Measurements from ENCODE around the gene KLHL22. TPM values are rescaled to one million over a fixed set of nuclear protein-coding genes. Genes with fewer than 3 reads are reported as not detected.

The KLHL22 gene
- total RNA-seq, 2 experiments from 2014 or later = 27.5 to 31.7 TPM

DNA sequence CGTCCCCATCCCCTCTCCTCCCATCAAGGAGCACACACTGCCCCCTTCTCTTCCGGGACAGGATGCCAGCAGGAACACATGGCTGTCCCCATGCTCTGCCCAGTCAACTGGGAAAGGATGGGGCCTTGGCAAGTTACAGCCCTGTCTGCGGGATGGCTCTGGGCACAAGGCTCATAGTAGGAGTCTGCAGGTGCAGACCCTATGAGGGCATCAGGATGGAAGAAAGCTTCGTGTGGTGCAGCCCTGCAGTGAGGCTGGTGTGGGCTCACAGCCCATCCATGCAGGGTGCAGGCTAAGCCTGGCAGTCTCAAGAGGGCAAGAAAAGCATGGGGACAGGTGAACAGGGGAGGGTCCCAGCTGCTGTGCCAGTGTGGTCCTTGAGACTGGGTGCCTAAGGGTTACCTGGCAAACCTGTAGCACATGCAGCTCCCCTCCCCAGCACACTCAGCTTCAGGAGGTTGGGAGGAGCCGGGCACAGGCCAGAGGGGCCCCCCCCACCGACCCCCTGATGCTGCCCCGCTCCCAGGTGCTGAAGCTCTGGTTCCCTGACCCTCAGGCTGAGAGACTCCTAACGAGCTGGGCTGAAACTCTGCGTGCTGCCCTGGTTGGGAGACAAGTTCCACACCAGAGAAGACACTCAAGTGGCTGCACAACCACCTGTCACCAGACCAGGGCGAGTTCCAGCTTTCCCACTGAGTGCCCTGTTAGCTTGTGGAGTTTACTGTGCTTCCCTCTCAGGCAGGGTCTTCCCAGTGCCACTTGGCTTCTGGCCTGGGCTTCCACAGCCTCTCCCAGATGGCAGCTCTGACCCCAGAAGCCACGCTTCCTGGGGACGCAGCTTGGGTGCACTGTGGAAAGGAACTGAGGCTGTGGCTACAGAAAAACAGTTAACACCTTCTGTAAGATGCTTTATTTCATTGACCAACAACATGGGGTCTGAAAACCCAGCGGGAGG is 54.7 kb downstream of the KLHL22 start:
- Mint-ChIP-seq H3K27ac (no peak overlapping the region), H3K9me3 (ENCODE audit: low read depth) (no peaks in the 10 kb centered on the region), H3K4me3 (no peak overlapping the region), H3K4me1 (peaks cover 7% of the 10 kb centered on the region), H3K27me3 (peaks cover 23% of the 10 kb centered on the region), H3K36me3 (peaks cover 2% of the 10 kb centered on the region)
- DNase-seq (no peak), ATAC-seq (no peak)
- CTCF ChIA-PET = interaction anchor here (0.9 to 1.4 kb wide), 3 partner anchors 10 to 22 kb away, joined by 3 to 4 read pairs (median 3); no protein-coding TSS in a partner anchor

DNA sequence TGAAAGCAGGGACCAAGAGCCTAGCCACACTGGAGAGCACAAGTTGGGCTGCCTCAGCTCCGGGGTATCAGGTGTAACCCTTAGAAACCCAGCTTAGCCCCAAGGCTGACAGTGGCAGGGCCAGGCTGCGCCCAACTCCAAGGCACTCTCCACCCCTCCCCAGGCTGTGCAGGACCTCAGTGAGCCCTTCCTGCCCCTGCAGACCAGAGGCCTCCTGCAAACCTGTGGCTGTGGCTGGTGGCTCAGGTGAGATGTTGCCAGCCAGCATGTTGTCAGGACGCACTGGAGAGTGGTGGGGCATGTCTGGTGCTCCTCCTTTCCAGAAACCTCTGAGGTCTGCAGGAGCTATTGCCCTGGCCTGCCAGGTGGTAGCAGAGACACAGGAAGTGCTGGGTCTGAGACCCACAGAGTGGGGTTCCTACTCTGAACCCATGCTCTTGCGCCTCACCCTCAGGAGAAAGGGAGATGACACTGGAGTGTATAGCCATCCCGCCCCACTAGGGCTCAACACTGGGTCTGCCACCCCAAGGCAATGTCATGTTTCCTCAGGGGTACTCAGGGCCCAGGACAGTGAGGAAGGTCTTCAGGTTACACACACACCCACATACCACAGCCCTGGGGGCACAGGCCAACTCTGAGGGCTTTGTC is 55.5 kb downstream of the KLHL22 start:
- Mint-ChIP-seq H3K36me3 (peaks cover 2% of the 10 kb centered on the region), H3K27ac (no peak overlapping the region), H3K27me3 (peaks cover 31% of the 10 kb centered on the region), H3K9me3 (ENCODE audit: low read depth) (no peaks in the 10 kb centered on the region), H3K4me3 (no peak overlapping the region), H3K4me1 (peaks cover 7% of the 10 kb centered on the region)
- CTCF ChIA-PET = no interaction called here
- DNase-seq = no peak
- no peak for ATAC-seq

DNA sequence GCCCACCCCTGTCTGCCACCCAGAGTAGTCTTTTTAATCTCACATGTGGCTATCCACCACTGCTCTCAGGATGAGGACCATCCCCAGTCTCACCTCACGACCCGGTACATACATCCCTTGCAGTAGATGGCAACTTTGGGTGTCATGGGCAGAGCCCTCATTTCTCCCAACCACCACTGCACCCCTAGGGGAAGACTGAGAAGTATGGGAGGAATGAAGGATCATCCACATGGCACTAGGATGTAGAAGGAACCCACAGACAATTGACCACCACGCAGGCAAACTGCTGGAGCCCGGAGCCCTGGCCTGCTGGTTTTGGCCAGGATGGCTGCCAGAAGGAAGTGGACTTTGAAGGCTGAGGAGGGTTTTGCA is 56.1 kb downstream of the KLHL22 start:
- DNase-seq (no peak), ATAC-seq (no peak)
- Mint-ChIP-seq H3K36me3 (no peaks in the 10 kb centered on the region), H3K9me3 (ENCODE audit: low read depth) (no peaks in the 10 kb centered on the region), H3K4me1 (peaks cover 7% of the 10 kb centered on the region), H3K27me3 (peaks cover 36% of the 10 kb centered on the region), H3K4me3 (no peak overlapping the region), H3K27ac (no peak overlapping the region)
- CTCF ChIA-PET = interaction anchor here (1.1 to 2.1 kb wide), 2 partner anchors 17 to 22 kb away, joined by 3 to 8 read pairs; no protein-coding TSS in a partner anchor

DNA sequence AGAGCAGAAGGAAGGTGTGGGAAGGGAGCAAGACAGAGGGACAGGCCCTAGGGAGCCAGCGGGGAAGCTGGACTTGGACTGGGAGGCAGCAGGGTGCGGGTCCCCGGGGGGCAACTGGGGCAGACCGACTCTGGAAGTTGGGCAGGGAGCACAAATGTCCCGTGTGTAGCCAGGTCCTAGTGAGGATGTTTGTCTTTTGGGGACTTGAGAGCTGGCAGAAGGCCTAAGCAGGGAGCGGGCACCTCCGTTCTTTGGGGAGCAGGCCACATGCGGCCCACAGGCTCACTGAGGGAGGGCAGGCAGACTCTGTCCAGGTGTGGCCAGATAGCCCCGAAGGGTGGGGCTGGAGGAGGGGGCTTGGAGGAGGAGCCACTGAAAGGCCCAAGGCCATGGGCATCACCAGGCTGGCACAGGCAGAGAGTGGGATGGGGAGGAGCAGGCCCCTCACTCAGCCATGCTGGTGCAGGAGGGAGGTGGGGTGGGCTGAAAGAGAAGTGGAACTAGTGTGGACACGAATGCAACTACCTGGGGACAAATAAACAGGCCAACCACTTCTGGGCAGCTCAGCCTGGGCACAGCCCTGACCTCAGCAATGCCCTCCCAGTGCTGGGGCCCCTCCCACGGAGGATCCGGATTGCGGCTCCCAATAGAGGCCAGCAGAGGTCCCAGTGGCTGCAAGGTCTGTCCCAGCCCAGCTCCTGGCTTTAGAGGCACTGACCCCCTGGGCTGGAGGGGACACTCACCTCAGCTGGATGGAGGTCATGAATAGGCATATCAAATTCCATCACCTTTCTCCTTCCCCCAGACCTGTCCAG is 56.7 kb downstream of the KLHL22 start:
- no peaks in the 10 kb centered on the region for H3K36me3 Mint-ChIP-seq
- CTCF ChIA-PET = interaction anchor here (1.1 to 2.1 kb wide), 2 partner anchors 18 to 21 kb away, joined by 3 to 8 read pairs; no protein-coding TSS in a partner anchor
- no peak overlapping the region for H3K27ac Mint-ChIP-seq
- H3K27me3 Mint-ChIP-seq = peaks cover 43% of the 10 kb centered on the region
- no peak for DNase-seq
- ATAC-seq = no peak
- H3K4me3 Mint-ChIP-seq = no peak overlapping the region
- H3K9me3 Mint-ChIP-seq (ENCODE audit: low read depth) = no peaks in the 10 kb centered on the region
- peaks cover 7% of the 10 kb centered on the region for H3K4me1 Mint-ChIP-seq

DNA sequence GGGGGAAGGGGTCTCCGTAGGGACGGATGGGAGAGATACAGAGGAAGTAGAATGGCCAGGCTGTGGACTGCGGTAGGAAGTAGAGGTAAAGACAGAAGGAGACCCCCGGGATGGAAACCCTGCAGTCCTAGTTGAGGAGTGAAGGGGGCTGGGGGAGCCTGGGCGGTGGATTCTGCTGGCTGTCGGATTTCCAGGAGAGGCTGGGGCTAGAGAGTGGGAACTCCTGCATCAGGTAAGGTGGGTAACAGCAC is 57.2 kb downstream of the KLHL22 start:
- DNase-seq (no peak), ATAC-seq (no peak)
- Mint-ChIP-seq H3K36me3 (no peaks in the 10 kb centered on the region), H3K27ac (no peak overlapping the region), H3K27me3 (peaks cover 45% of the 10 kb centered on the region), H3K4me1 (peaks cover 7% of the 10 kb centered on the region), H3K9me3 (ENCODE audit: low read depth) (no peaks in the 10 kb centered on the region), H3K4me3 (no peak overlapping the region)
- CTCF ChIA-PET = interaction anchor here (2.1 kb wide), 1 partner anchor 18 kb away, joined by 8 read pairs; no protein-coding TSS in a partner anchor

DNA sequence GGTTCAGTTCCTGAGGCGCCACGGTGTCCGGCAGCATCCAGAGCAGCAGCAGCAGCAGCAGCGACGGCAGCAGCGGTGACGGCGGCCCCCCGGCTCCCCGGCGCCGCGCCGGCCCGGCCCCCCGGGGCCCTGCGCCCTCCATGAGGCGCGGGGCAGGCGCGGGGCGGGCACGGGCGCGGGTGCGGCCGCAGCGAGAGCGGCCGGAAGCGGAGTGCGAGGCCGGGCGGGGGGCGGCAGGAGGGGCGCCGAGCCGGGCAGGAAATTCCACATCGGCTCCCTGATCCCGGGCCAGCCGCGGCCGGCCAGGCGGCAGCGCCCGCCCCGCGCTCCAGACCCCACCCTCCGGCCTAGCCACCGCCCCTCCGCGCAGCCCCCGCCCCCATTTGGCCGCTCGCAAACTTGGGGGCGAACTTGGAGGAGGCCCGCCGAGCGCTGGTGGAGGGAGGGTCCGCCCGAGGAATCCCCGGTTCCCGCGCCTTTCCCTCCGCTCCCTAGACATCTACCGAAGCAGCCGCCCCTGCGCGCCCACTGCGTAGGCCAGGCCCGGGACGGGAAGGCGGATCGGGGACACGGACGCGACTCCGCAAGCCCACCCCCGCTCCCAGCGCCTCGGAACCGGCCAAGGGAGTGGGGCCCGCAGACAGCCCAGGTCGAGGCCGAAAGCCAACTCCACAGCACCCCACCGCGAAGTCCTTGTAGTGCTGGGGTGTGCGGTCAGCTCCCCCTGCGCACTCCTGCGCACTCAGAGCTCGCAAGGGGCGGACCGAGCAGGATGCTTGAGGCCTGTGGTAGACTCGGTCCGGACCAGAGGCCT is 57.8 kb downstream of the KLHL22 start, which contains the start of gene SCARF2:
Gene SCARF2, minus strand, starts transcription at position 213 of the 814 bp plus-strand sequence. Its CDS starts 71 bp downstream, at position 142.
- ATAC-seq = peak; percentile 32

DNA sequence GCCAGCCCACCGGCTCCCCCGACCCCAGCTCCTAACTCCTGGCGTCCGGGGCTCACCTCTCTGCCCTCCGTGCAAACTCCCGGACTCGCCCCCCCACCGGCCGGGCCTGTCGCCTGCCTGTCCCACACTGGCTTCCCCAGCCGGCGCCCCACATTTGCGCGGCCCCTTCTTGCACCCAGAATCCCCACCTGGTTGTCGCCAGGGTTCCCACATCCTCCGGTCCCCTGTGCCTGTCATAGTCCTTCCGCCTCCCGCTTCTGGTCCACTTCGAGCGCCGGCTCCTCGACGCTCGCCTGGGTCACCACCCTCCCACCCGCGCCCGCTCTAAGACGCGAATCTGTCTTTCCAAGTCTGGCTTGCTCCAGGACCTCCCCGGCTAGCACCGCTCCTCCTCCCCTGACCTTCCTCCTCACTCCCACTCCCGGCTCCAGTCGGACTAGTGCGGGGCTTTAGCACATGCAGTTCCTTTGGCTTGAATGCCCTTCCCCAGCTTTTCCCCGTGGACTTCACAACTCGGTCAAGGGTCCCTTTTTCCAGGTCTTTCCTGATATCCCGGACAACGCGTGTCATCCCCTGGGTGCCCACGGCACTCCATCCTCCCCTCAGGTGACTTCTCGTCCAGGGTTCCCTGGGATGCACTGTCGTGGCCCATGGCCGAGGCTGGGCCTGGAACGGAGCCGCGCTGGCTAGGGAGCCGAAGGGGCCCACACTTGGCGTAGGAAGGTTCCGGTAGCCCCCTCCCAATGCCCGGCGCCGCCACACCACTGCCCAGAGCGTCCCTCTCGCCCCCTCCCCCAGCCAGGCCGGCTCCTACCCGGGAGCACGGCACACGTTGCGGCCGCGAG is 58.6 kb downstream of the KLHL22 start:
- CTCF ChIA-PET = interaction anchor here (1.0 kb wide), 1 partner anchor 18 kb away, joined by 3 read pairs; no protein-coding TSS in a partner anchor

More for the DNA sequence above, 57.8 kb downstream of the KLHL22 start, which contains the start of gene SCARF2:
- Mint-ChIP-seq H3K9me3 (ENCODE audit: low read depth) (no peaks in the 10 kb centered on the region), H3K27me3 (peaks cover 50% of the 10 kb centered on the region), H3K4me1 (peaks cover 7% of the 10 kb centered on the region), H3K4me3 (peak within 1 kb of the TSS; percentile 30), H3K36me3 (no peaks in the 10 kb centered on the region), H3K27ac (no peak within 1 kb of the TSS)
- DNase-seq = no peak
- CTCF ChIA-PET = interaction anchor here (2.1 kb wide), 1 partner anchor 19 kb away, joined by 8 read pairs; no protein-coding TSS in a partner anchor

DNA sequence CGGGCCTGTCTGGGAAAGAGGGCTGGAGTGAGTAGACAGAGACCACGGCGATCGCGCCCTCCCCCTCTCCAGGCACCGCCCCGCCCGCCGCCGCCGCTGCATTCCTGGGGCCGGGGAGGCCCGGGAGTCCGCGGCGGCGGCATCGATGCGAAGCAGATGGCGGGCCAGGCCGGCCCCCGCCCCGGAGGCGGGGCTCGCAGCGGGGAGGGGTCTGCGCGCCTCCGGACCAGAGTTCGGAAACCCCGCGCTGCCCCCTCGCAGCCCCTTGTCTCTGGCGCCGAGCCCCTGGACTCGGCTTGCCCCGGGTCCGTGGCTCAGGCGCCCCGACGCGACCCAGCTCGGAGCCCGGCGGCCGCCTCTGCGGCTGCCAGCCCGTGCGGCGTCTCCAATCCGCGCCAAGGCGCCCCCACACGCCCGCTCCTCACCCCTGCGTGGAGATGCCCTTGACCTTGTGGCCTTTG is 59.3 kb downstream of the KLHL22 start:
- H3K4me1 Mint-ChIP-seq = peaks cover 9% of the 10 kb centered on the region
- no peaks in the 10 kb centered on the region for H3K36me3 Mint-ChIP-seq
- CTCF ChIA-PET = interaction anchor here (1.0 to 1.2 kb wide), 2 partner anchors 18 to 20 kb away, joined by 3 read pairs; no protein-coding TSS in a partner anchor
- no peak overlapping the region for H3K27ac Mint-ChIP-seq
- DNase-seq (no peak), ATAC-seq (peak; percentile 11)
- H3K27me3 Mint-ChIP-seq = peaks cover 62% of the 10 kb centered on the region
- H3K9me3 Mint-ChIP-seq (ENCODE audit: low read depth) = no peaks in the 10 kb centered on the region
- no peak overlapping the region for H3K4me3 Mint-ChIP-seq

More for the DNA sequence above, 58.6 kb downstream of the KLHL22 start:
- ATAC-seq = peak; percentile 35
- H3K36me3 Mint-ChIP-seq = no peaks in the 10 kb centered on the region
- H3K27ac Mint-ChIP-seq = no peak overlapping the region
- H3K27me3 Mint-ChIP-seq = peaks cover 57% of the 10 kb centered on the region
- H3K4me1 Mint-ChIP-seq = peaks cover 7% of the 10 kb centered on the region
- H3K9me3 Mint-ChIP-seq (ENCODE audit: low read depth) = no peaks in the 10 kb centered on the region
- no peak for DNase-seq
- H3K4me3 Mint-ChIP-seq = peak overlapping the region; percentile 30

DNA sequence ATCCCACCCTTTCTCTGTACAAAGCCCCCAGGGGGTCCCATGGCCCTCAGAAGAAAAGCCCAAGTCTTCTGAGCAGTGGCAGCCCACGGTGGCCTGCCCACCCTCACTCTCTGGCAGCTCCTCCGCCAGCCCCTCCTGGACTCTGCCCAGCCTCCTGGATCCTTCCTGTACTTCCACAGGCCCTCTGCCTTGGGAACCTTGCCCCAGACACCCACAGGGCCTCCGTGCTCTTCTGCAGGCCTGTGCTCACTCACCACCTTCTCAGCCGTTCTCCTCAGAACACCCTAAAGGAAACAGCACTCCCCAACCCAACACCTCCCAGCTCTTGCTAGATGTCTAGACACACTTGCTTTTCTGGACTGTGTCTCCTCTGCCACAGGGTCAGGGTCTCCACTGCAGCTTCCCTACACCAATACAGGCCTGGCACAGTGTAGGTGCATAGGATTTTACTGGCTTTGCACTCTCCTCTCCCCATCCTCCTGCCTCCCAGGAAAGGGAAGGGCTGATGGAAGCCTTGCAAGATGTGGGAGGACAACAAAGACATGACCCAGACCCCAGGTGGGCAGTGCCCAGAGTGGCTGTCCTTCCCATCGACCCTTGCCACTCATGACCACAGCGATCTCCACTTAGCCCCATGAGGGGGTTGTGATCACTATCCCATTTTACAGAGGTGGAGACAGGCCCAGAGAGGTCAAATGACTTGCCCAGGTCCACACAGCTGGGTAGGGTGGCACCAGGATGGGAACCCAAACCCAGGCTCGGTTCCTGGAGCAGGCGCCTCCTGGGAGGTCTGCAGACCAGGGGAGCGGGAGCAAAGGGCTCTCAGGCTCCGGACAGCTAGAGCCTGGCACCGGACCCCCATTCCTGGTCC is 59.9 kb downstream of the KLHL22 start:
- H3K27me3 Mint-ChIP-seq = peaks cover 65% of the 10 kb centered on the region
- no peaks in the 10 kb centered on the region for H3K9me3 Mint-ChIP-seq (ENCODE audit: low read depth)
- H3K4me3 Mint-ChIP-seq = no peak overlapping the region
- H3K27ac Mint-ChIP-seq = no peak overlapping the region
- peaks cover 11% of the 10 kb centered on the region for H3K4me1 Mint-ChIP-seq
- CTCF ChIA-PET = interaction anchor here (0.6 to 1.5 kb wide), 4 partner anchors 8 to 21 kb away, joined by 3 to 6 read pairs (median 4); no protein-coding TSS in a partner anchor
- no peak for ATAC-seq
- no peak for DNase-seq
- H3K36me3 Mint-ChIP-seq = no peaks in the 10 kb centered on the region

DNA sequence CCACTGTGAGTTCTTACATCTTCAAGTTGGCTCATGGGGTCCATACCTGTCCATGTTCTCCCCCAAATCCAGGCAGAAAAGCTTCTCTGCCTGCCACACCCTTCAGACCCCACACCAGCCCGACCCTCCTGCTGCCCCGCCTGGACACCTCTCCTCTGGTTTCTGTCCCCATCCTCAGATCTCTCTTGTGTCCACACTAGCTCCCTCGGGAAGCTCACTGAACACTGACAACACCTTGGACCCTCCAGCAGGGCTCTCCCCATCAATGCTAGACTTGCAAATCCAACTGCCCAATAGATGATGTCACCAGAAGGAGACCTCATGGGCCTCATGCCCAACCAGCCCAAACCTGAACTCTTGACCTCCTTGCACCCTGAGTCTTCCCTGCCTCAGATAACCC is 60.8 kb downstream of the KLHL22 start:
- Mint-ChIP-seq H3K4me3 (no peak overlapping the region), H3K4me1 (peaks cover 20% of the 10 kb centered on the region), H3K27me3 (peaks cover 73% of the 10 kb centered on the region), H3K27ac (no peak overlapping the region), H3K36me3 (no peaks in the 10 kb centered on the region), H3K9me3 (ENCODE audit: low read depth) (no peaks in the 10 kb centered on the region)
- ATAC-seq (no peak), DNase-seq (no peak)
- CTCF ChIA-PET = interaction anchor here (0.6 to 1.5 kb wide), 2 partner anchors 9 to 16 kb away, joined by 4 to 6 read pairs; no protein-coding TSS in a partner anchor

Measured in activated CD8-positive, alpha-beta memory T cell treated with anti-CD3 and anti-CD28 coated beads, Interleukin-2, amount 10 ng/mL, durations not matched to agents 7 days and 5 days (primary cell).